ENCODE measurements around the gene UBAC1. TPM values are rescaled to one million over a fixed set of nuclear protein-coding genes. Genes with fewer than 3 reads are reported as not detected.

UBAC1 gene
- total RNA-seq, 1 donor = 29.0 TPM

- Histone ChIP-seq H3K4me1 (ENCODE audit: insufficient read depth, low read length) (no peaks in the 10 kb centered on the region), H3K79me2 (ENCODE audit: insufficient read depth, low read length) (no peaks in the 10 kb centered on the region), H3K36me3 (ENCODE audit: insufficient read depth, low read length) (peaks cover 22% of the 10 kb centered on the region), H3K9me3 (ENCODE audit: low read depth, low read length) (no peaks in the 10 kb centered on the region), H2AFZ (ENCODE audit: low read length) (no peak overlapping the region), H4K20me1 (ENCODE audit: insufficient read depth, low read length) (peaks cover 5% of the 10 kb centered on the region), H3K4me2 (ENCODE audit: insufficient read depth, low read length) (no peak overlapping the region), H3K27me3 (ENCODE audit: insufficient read depth, low read length) (no peaks in the 10 kb centered on the region), H3K27ac (ENCODE audit: low read depth, low read length) (no peak overlapping the region), H3K4me3 (ENCODE audit: insufficient read depth, low read length) (no peak overlapping the region)
- DNase-seq (ENCODE audit: insufficient read length, low spot score, missing footprints) = peak; percentile 47
- no peak for TF ChIP-seq CTCF (IDR thresholded peaks at IDR 0.05; ENCODE audit: extremely low read depth, low read depth, low read length)
These were observed 28.1 kb downstream of the UBAC1 start for GRCh38 chr9:135933114-135933513.

- no peak overlapping the region for H2AFZ ChIP-seq (ENCODE audit: low read length)
- H3K9me3 ChIP-seq (ENCODE audit: low read depth, low read length) = no peaks in the 10 kb centered on the region
- peaks cover 17% of the 10 kb centered on the region for H3K36me3 ChIP-seq (ENCODE audit: insufficient read depth, low read length)
- no peaks in the 10 kb centered on the region for H3K79me2 ChIP-seq (ENCODE audit: insufficient read depth, low read length)
- no peak for TF ChIP-seq CTCF (IDR thresholded peaks at IDR 0.05; ENCODE audit: extremely low read depth, low read depth, low read length)
- no peak overlapping the region for H3K27ac ChIP-seq (ENCODE audit: low read depth, low read length)
- peaks cover 8% of the 10 kb centered on the region for H4K20me1 ChIP-seq (ENCODE audit: insufficient read depth, low read length)
- H3K4me2 ChIP-seq (ENCODE audit: insufficient read depth, low read length) = no peak overlapping the region
- no peaks in the 10 kb centered on the region for H3K4me1 ChIP-seq (ENCODE audit: insufficient read depth, low read length)
- no peak for DNase-seq (ENCODE audit: insufficient read length, low spot score, missing footprints)
- H3K27me3 ChIP-seq (ENCODE audit: insufficient read depth, low read length) = no peaks in the 10 kb centered on the region
- H3K4me3 ChIP-seq (ENCODE audit: insufficient read depth, low read length) = no peak overlapping the region
These were observed 28.5 kb downstream of the UBAC1 start for GRCh38 chr9:135932656-135933055.

- H3K79me2 ChIP-seq (ENCODE audit: insufficient read depth, low read length) = no peaks in the 10 kb centered on the region
- peaks cover 13% of the 10 kb centered on the region for H4K20me1 ChIP-seq (ENCODE audit: insufficient read depth, low read length)
- peak; percentile 23 for DNase-seq (ENCODE audit: insufficient read length, low spot score, missing footprints)
- H3K4me3 ChIP-seq (ENCODE audit: insufficient read depth, low read length) = no peak overlapping the region
- no peak for TF ChIP-seq CTCF (IDR thresholded peaks at IDR 0.05; ENCODE audit: extremely low read depth, low read depth, low read length)
- H3K4me2 ChIP-seq (ENCODE audit: insufficient read depth, low read length) = no peak overlapping the region
- no peak overlapping the region for H2AFZ ChIP-seq (ENCODE audit: low read length)
- H3K27me3 ChIP-seq (ENCODE audit: insufficient read depth, low read length) = no peaks in the 10 kb centered on the region
- H3K27ac ChIP-seq (ENCODE audit: low read depth, low read length) = no peak overlapping the region
- peaks cover 13% of the 10 kb centered on the region for H3K36me3 ChIP-seq (ENCODE audit: insufficient read depth, low read length)
- peaks cover 11% of the 10 kb centered on the region for H3K4me1 ChIP-seq (ENCODE audit: insufficient read depth, low read length)
- no peaks in the 10 kb centered on the region for H3K9me3 ChIP-seq (ENCODE audit: low read depth, low read length)
These were observed 29.8 kb downstream of the UBAC1 start for GRCh38 chr9:135931349-135931820.

- peaks cover 9% of the 10 kb centered on the region for H3K36me3 ChIP-seq (ENCODE audit: insufficient read depth, low read length)
- peaks cover 12% of the 10 kb centered on the region for H3K4me1 ChIP-seq (ENCODE audit: insufficient read depth, low read length)
- H3K4me2 ChIP-seq (ENCODE audit: insufficient read depth, low read length) = no peak overlapping the region
- no peaks in the 10 kb centered on the region for H3K9me3 ChIP-seq (ENCODE audit: low read depth, low read length)
- no peak for TF ChIP-seq CTCF (IDR thresholded peaks at IDR 0.05; ENCODE audit: extremely low read depth, low read depth, low read length)
- no peak overlapping the region for H2AFZ ChIP-seq (ENCODE audit: low read length)
- DNase-seq (ENCODE audit: insufficient read length, low spot score, missing footprints) = peak; percentile 79
- H3K79me2 ChIP-seq (ENCODE audit: insufficient read depth, low read length) = no peaks in the 10 kb centered on the region
- H3K27ac ChIP-seq (ENCODE audit: low read depth, low read length) = no peak overlapping the region
- no peaks in the 10 kb centered on the region for H3K27me3 ChIP-seq (ENCODE audit: insufficient read depth, low read length)
- peaks cover 13% of the 10 kb centered on the region for H4K20me1 ChIP-seq (ENCODE audit: insufficient read depth, low read length)
- no peak overlapping the region for H3K4me3 ChIP-seq (ENCODE audit: insufficient read depth, low read length)
These were observed 30.5 kb downstream of the UBAC1 start for GRCh38 chr9:135930446-135931345.

All from osteoblast (primary cell).